Tibial artery (tissue), 4 donors: ENCODE data around the gene FTSJ1.
A peak's percentile ranks its signal among the peaks of the same experiment; 100 is the strongest.

Experiments used
- DNase-seq, 2 donors: peaks; one replicate each; pipeline ENCODE4 v3.0.0-alpha.2; 2019
- H3K27ac ChIP-seq, 2 donors: fragments of 200-600 bp; sonication (generic) in 1 of 2; 1 replicate in 1 of 2; 2 replicates in 1 of 2; pipeline ENCODE4 v1.5.1; 2018 to 2019; ENCODE audit warnings: mild to moderate bottlenecking in 1 of 2
- H3K27me3 ChIP-seq, 2 donors: fragments of 200-600 bp; sonication (generic) in 1 of 2; one replicate each; pipeline versions ENCODE4 v1.5.1 to v1.6.0; 2016 to 2019
- H3K36me3 ChIP-seq, 3 donors: fragments of 200-600 bp; sonication (generic) in 2 of 3; one replicate each; pipeline ENCODE4 v1.5.1; 2016 to 2019; ENCODE audit warnings: mild to moderate bottlenecking in 2 of 3
- H3K4me1 ChIP-seq, 4 donors: fragments of 200-600 bp; sonication (generic) in 2 of 4; 1 replicate in 3 of 4; 2 replicates in 1 of 4; pipeline ENCODE4 v1.5.1; 2016 to 2019
- H3K4me3 ChIP-seq, 2 donors: fragments of 200-600 bp; sonication (generic) in 1 of 2; 1 replicate in 1 of 2; 2 replicates in 1 of 2; pipeline ENCODE4 v1.5.1; 2018 to 2019; ENCODE audit warnings: mild to moderate bottlenecking in 2 of 2
- H3K9me3 ChIP-seq, 3 donors: fragments of 200-600 bp; sonication (generic) in 1 of 3; one replicate each; pipeline ENCODE4 v1.5.1; 2016 to 2019
- intact Hi-C: fragments of 100-400 bp; cut with DNase I; formaldehyde crosslinking; loops from one replicate; pipeline ENCODE4 v1.15.0; 2023; ENCODE audit warnings: low total_unique reads
- TF ChIP-seq, protein P1 (sequence below), 2 experiments: fragments of 200-600 bp in 1 of 2; fragments of 450-650 bp in 1 of 2; IDR thresholded peaks; one replicate each; pipeline ENCODE4 v1.5.1; 2017 to 2019; ENCODE audit warnings: antibody characterized with exemption in 2 of 2, mild to moderate bottlenecking in 1 of 2, moderate library complexity in 1 of 2

FTSJ1 gene

DNA sequence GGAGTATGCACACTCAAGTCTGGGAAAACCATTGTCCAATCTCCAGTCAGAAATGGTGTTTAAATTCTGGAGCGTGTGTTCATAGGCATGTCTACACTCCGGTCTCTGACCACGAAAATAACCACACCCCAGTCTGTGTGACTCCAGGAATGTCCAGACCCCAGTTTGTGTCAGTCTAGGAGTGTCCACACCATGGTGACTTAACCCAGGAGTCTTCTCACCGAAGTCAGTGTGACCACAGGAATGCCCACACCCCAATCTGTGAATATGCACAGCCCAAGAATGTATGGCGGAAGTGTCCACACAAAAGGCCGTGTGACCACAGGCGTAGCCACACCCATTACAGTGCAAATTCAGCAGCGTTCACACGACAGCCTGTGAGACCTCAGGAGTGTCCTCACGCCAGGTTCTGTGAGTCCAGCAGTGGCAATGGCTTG is 11.4 kb downstream of the FTSJ1 start:
- intact Hi-C loops, result no loop called here
- Histone ChIP-seq H3K4me3 (no peak overlapping the region), H3K36me3 (peaks cover 0 to 25% (median 5%) of the 10 kb centered on the region in 3 donors), H3K4me1 (no peaks in the 10 kb centered on the region), H3K27ac (no peak overlapping the region), H3K27me3 (no peaks in the 10 kb centered on the region), H3K9me3 (peaks cover 0 to 15% (median 0%) of the 10 kb centered on the region in 3 donors)
- no peak for DNase-seq
- TF ChIP-seq, protein P1, sequence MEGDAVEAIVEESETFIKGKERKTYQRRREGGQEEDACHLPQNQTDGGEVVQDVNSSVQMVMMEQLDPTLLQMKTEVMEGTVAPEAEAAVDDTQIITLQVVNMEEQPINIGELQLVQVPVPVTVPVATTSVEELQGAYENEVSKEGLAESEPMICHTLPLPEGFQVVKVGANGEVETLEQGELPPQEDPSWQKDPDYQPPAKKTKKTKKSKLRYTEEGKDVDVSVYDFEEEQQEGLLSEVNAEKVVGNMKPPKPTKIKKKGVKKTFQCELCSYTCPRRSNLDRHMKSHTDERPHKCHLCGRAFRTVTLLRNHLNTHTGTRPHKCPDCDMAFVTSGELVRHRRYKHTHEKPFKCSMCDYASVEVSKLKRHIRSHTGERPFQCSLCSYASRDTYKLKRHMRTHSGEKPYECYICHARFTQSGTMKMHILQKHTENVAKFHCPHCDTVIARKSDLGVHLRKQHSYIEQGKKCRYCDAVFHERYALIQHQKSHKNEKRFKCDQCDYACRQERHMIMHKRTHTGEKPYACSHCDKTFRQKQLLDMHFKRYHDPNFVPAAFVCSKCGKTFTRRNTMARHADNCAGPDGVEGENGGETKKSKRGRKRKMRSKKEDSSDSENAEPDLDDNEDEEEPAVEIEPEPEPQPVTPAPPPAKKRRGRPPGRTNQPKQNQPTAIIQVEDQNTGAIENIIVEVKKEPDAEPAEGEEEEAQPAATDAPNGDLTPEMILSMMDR (IDR thresholded peaks at IDR 0.05), result no peak

DNA sequence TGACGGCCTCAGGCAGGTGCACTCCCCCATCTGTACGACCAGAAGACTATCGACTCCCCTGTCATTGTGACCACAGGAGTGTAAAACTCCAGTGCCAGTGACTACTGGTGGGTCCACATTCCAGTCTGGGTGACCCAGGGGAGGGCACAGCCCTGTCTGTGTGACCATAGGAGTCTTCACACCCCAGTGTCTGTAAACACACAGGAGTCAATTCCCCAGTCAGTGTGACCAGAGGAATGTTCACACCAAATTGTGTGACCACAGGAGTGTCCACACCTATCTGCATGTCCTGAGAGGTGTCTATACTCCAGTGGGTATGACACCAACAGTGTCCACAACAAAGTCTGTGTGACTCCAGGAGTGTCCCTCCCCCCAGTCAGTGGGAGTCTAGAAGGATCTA is 12.0 kb downstream of the FTSJ1 start:
- no peak overlapping the region for H3K4me3 ChIP-seq
- H3K27me3 ChIP-seq, result no peaks in the 10 kb centered on the region
- no peaks in the 10 kb centered on the region for H3K4me1 ChIP-seq
- intact Hi-C loops, result no loop called here
- peaks cover 0 to 19% (median 0%) of the 10 kb centered on the region in 3 donors for H3K36me3 ChIP-seq
- TF ChIP-seq, protein P1 (IDR thresholded peaks at IDR 0.05), result no peak
- H3K27ac ChIP-seq, result no peak overlapping the region
- H3K9me3 ChIP-seq, result peaks cover 0 to 15% (median 0%) of the 10 kb centered on the region in 3 donors
- DNase-seq, result no peak

DNA sequence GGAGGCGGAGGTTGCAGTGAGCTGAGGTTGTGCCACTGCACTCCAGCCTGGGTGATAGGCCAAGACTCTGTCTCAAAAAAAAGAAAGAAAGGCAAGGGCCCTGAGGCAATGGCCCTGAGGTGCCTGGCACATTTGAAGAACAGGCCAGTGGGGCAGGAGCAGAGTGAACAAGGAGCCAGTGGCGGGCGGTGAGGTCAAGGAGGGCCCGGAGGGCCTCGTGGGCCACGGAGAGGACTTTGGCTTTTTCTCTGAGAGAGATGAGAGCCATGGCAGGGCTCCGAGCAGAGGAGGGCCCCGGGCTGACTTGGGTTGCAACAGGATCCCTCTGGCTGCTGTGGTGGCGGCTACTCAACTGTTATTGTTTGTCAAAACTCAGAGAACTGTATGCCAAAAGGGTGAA is 13.3 kb downstream of the FTSJ1 start:
- TF ChIP-seq, protein P1 (IDR thresholded peaks at IDR 0.05), result no peak
- H3K27me3 ChIP-seq, result no peaks in the 10 kb centered on the region
- no peak overlapping the region for H3K27ac ChIP-seq
- H3K4me1 ChIP-seq, result no peaks in the 10 kb centered on the region
- DNase-seq, result peak in 1 of 2 donors; percentile 17
- H3K4me3 ChIP-seq, result no peak overlapping the region
- peaks cover 0 to 8% (median 0%) of the 10 kb centered on the region in 3 donors for H3K36me3 ChIP-seq
- intact Hi-C loops, result no loop called here
- peaks cover 0 to 15% (median 0%) of the 10 kb centered on the region in 3 donors for H3K9me3 ChIP-seq

DNA sequence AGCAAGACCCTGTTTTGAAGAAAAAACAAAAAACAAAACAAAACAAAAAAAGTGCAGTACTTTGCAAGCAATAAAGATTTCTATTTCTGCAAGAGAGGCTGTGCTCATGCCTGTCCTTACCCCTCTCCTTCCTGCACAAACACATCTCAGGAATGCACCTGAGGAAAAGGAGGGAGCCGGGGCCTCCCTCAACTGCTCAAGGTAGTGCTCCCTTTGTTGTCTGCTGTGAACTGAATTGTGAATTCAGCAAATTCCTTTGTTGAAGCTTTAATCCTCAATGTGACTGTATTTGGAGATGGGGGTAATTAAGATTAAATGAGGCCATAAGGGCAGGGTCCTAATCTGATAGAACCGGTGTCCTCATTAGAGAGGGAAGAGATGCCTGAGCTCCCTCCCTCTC is 13.9 kb downstream of the FTSJ1 start:
- peaks cover 0 to 2% (median 0%) of the 10 kb centered on the region in 3 donors for H3K36me3 ChIP-seq
- intact Hi-C loops, result no loop called here
- DNase-seq, result no peak
- no peak overlapping the region for H3K27ac ChIP-seq
- H3K4me3 ChIP-seq, result no peak overlapping the region
- TF ChIP-seq, protein P1 (IDR thresholded peaks at IDR 0.05), result no peak
- no peaks in the 10 kb centered on the region for H3K27me3 ChIP-seq
- no peaks in the 10 kb centered on the region for H3K4me1 ChIP-seq
- H3K9me3 ChIP-seq, result peaks cover 0 to 17% (median 0%) of the 10 kb centered on the region in 3 donors

DNA sequence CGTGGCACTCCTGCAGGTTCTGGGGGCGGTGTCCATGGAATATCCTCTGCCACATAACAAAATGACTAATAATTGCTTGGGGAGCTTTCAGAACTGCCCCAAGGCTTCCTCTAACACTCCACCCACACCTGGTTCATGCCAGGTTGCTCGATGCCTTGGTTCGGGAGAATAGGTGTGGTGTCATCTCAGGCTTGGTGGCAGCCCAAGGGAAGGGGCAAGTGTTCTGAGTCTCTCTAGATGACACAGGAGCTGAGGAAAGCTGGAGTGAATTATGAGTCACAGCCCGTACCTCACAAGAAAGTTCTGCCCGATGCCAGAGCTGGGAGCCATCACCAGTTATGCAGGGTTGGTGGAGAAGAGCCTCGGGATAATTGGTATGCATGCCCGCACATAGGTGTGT is 14.7 kb downstream of the FTSJ1 start:
- Histone ChIP-seq H3K27me3 (no peaks in the 10 kb centered on the region), H3K36me3 (no peaks in the 10 kb centered on the region), H3K4me3 (no peak overlapping the region), H3K4me1 (no peaks in the 10 kb centered on the region), H3K9me3 (peaks cover 0 to 22% (median 0%) of the 10 kb centered on the region in 3 donors), H3K27ac (no peak overlapping the region)
- TF ChIP-seq, protein P1 (IDR thresholded peaks at IDR 0.05), result no peak
- intact Hi-C loops, result no loop called here
- no peak for DNase-seq

DNA sequence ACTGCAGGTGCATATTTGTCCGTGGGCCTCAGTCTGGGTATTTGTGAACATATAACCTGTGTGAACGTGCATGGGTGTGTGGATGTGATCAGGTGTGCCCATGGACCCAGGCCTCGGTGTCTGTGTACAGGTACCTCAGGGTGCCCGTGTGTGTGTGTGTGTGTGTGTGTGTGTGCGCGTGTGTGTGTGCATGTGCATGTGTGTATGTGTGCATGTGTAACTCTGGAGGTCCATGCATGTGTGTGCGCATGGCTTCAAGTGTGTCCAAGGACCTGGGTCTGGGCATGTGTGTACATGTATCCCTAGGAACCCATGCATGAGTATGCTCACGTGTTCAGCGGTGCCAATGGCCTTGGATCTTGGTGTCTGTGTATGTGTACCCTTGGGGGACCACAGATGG is 15.8 kb downstream of the FTSJ1 start:
- Histone ChIP-seq H3K36me3 (no peaks in the 10 kb centered on the region), H3K27ac (no peak overlapping the region), H3K9me3 (peaks cover 0 to 22% (median 0%) of the 10 kb centered on the region in 3 donors), H3K27me3 (no peaks in the 10 kb centered on the region), H3K4me1 (no peaks in the 10 kb centered on the region), H3K4me3 (no peak overlapping the region)
- intact Hi-C loops, result no loop called here
- TF ChIP-seq, protein P1 (IDR thresholded peaks at IDR 0.05), result no peak
- DNase-seq, result no peak
